Measurements from ENCODE around the gene ZSWIM1. TPM values are rescaled to one million over a fixed set of nuclear protein-coding genes. Genes with fewer than 3 reads are reported as not detected.
A peak's percentile ranks its signal among the peaks of the same experiment; 100 is the strongest.

ZSWIM1 gene
- polyA plus RNA-seq, 1 donor (not counting 4 experiments of a cell fraction or from before 2014, with no cell fraction given), result 4.4 TPM

- no peak overlapping the region for H3K27ac ChIP-seq (ENCODE audit: control insufficient read depth, insufficient read depth, low read length)
- peaks cover 13% of the 10 kb centered on the region for H3K4me1 ChIP-seq (ENCODE audit: control insufficient read depth, extremely low read depth, insufficient read depth, low read length)
- no peaks in the 10 kb centered on the region for H3K9me3 ChIP-seq (ENCODE audit: control insufficient read depth, low read depth, low read length)
- FAIRE-seq, result no peak
- no peaks in the 10 kb centered on the region for H3K9me1 ChIP-seq (ENCODE audit: control insufficient read depth, extremely low read depth, insufficient read depth, low read length)
- peak overlapping the region; percentile 88 for H3K4me2 ChIP-seq (ENCODE audit: control insufficient read depth, extremely low read depth, insufficient read depth, low read depth, low read length)
- no peaks in the 10 kb centered on the region for H3K27me3 ChIP-seq (ENCODE audit: control insufficient read depth, extremely low read depth, insufficient read depth, low read length)
- TF ChIP-seq CTCF (optimal IDR thresholded peaks at IDR 0.05 in 1 of 3, IDR thresholded peaks at IDR 0.05 in 1 of 3, conservative IDR thresholded peaks at IDR 0.05 in 1 of 3; ENCODE audit: extremely low read depth in 1 of 3, insufficient read depth in 2 of 3, low read length in 3 of 3) (peak in 1 of 3 experiments; percentile 61), EZH2 (IDR thresholded peaks at IDR 0.05; ENCODE audit: low read length) (no peak)
- H4K20me1 ChIP-seq (ENCODE audit: control insufficient read depth, extremely low read depth, insufficient read depth, low read length), result no peaks in the 10 kb centered on the region
- DNase-seq (ENCODE audit: low read depth, low spot score), result no peak
- H3K9ac ChIP-seq (ENCODE audit: control insufficient read depth, extremely low read depth, insufficient read depth, low read length), result peak overlapping the region; percentile 78
- peaks cover 7 to 14% of the 10 kb centered on the region in 2 experiments for H3K36me3 ChIP-seq (ENCODE audit: control insufficient read depth in 2 of 2, extremely low read depth in 1 of 2, insufficient read depth in 2 of 2, low read length in 2 of 2)
- no peaks in the 10 kb centered on the region for H3K79me2 ChIP-seq (ENCODE audit: control insufficient read depth, insufficient read depth, low read length)
- no peak overlapping the region for H2AFZ ChIP-seq (ENCODE audit: control insufficient read depth, low read length)
- H3K4me3 ChIP-seq (ENCODE audit: control insufficient read depth in 2 of 3, extremely low read depth in 1 of 3, insufficient read depth in 2 of 3, low read depth in 1 of 3, low read length in 3 of 3), result peak overlapping the region; percentile 67 to 87 (median 69)
- dilution Hi-C loops (cut with MboI; ENCODE audit: extremely low pct_ligation_motif_present, low sequenced_read_pairs), result no loop called here
These were observed 11.2 kb downstream of the ZSWIM1 start for GRCh38 chr20:45892049-45892825.

- Histone ChIP-seq H3K9me1 (ENCODE audit: control insufficient read depth, extremely low read depth, insufficient read depth, low read length) (no peaks in the 10 kb centered on the region), H3K9ac (ENCODE audit: control insufficient read depth, extremely low read depth, insufficient read depth, low read length) (no peak overlapping the region), H3K36me3 (ENCODE audit: control insufficient read depth in 2 of 2, extremely low read depth in 1 of 2, insufficient read depth in 2 of 2, low read length in 2 of 2) (peaks cover 9 to 18% of the 10 kb centered on the region in 2 experiments), H3K4me3 (ENCODE audit: control insufficient read depth in 2 of 3, extremely low read depth in 1 of 3, insufficient read depth in 2 of 3, low read depth in 1 of 3, low read length in 3 of 3) (no peak overlapping the region), H3K27ac (ENCODE audit: control insufficient read depth, insufficient read depth, low read length) (no peak overlapping the region), H4K20me1 (ENCODE audit: control insufficient read depth, extremely low read depth, insufficient read depth, low read length) (no peaks in the 10 kb centered on the region), H3K4me1 (ENCODE audit: control insufficient read depth, extremely low read depth, insufficient read depth, low read length) (peaks cover 13% of the 10 kb centered on the region), H3K9me3 (ENCODE audit: control insufficient read depth, low read depth, low read length) (no peaks in the 10 kb centered on the region), H2AFZ (ENCODE audit: control insufficient read depth, low read length) (no peak overlapping the region), H3K27me3 (ENCODE audit: control insufficient read depth, extremely low read depth, insufficient read depth, low read length) (no peaks in the 10 kb centered on the region), H3K79me2 (ENCODE audit: control insufficient read depth, insufficient read depth, low read length) (no peaks in the 10 kb centered on the region), H3K4me2 (ENCODE audit: control insufficient read depth, extremely low read depth, insufficient read depth, low read depth, low read length) (no peak overlapping the region)
- TF ChIP-seq EZH2 (IDR thresholded peaks at IDR 0.05; ENCODE audit: low read length) (no peak), CTCF (optimal IDR thresholded peaks at IDR 0.05 in 1 of 3, IDR thresholded peaks at IDR 0.05 in 1 of 3, conservative IDR thresholded peaks at IDR 0.05 in 1 of 3; ENCODE audit: extremely low read depth in 1 of 3, insufficient read depth in 2 of 3, low read length in 3 of 3) (no peak)
- DNase-seq (ENCODE audit: low read depth, low spot score) (no peak), FAIRE-seq (no peak)
- dilution Hi-C loops (cut with MboI; ENCODE audit: extremely low pct_ligation_motif_present, low sequenced_read_pairs), result no loop called here
These were observed 11.9 kb downstream of the ZSWIM1 start for GRCh38 chr20:45892828-45893500.
